Measurements from ENCODE around the gene ALPK3.

DNA sequence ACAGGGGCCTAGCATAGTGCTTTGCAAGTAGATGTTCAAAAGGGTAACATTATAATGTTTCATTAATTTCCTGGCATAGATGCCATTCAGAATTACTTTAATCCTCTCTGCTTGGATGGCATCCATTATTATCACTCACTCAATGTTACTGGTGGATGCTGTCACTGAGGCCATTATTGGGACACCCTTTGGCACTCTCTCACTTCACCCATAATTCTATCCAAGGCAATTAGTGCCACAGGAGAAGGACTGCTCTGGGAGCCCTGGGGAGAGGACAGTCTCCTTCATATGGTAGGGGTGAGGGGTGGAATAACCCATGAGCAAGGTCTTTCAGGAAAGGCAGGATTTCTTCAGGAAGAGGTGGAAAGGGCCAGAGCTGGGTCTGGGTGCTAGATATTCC lies 38.6 kb downstream of the ALPK3 start:
- TF ChIP-seq, protein P1, sequence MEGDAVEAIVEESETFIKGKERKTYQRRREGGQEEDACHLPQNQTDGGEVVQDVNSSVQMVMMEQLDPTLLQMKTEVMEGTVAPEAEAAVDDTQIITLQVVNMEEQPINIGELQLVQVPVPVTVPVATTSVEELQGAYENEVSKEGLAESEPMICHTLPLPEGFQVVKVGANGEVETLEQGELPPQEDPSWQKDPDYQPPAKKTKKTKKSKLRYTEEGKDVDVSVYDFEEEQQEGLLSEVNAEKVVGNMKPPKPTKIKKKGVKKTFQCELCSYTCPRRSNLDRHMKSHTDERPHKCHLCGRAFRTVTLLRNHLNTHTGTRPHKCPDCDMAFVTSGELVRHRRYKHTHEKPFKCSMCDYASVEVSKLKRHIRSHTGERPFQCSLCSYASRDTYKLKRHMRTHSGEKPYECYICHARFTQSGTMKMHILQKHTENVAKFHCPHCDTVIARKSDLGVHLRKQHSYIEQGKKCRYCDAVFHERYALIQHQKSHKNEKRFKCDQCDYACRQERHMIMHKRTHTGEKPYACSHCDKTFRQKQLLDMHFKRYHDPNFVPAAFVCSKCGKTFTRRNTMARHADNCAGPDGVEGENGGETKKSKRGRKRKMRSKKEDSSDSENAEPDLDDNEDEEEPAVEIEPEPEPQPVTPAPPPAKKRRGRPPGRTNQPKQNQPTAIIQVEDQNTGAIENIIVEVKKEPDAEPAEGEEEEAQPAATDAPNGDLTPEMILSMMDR (IDR thresholded peaks at IDR 0.05): no peak
- no peak for TF ChIP-seq POLR2A (IDR thresholded peaks at IDR 0.05)

Measured in Peyer's patch (tissue), 4 donors.